ENCODE measurements around the gene MPZL1.
"Not testable (repeated sequence)": the region's sequence is repeated elsewhere in the genome, so short reads cannot be mapped to it uniquely, and the experiment has no call there.

The MPZL1 gene

GRCh38 chr1:167805041-167805556 lies 83.3 kb downstream of the MPZL1 start:
- no peak for DNase-seq (ENCODE audit: extremely low read depth in 1 of 2, low read depth in 1 of 2)

GRCh38 chr1:167806235-167806634 lies 84.5 kb downstream of the MPZL1 start:
- DNase-seq (ENCODE audit: extremely low read depth in 1 of 2, low read depth in 1 of 2), result not testable (repeated sequence)

GRCh38 chr1:167806676-167807075 lies 84.9 kb downstream of the MPZL1 start:
- DNase-seq (ENCODE audit: extremely low read depth in 1 of 2, low read depth in 1 of 2), result not testable (repeated sequence)

GRCh38 chr1:167808104-167808503 lies 86.3 kb downstream of the MPZL1 start:
- no peak for DNase-seq (ENCODE audit: extremely low read depth in 1 of 2, low read depth in 1 of 2)

GRCh38 chr1:167808690-167809089 lies 86.9 kb downstream of the MPZL1 start:
- no peak for DNase-seq (ENCODE audit: extremely low read depth in 1 of 2, low read depth in 1 of 2)

- DNase-seq (ENCODE audit: extremely low read depth in 1 of 2, low read depth in 1 of 2), result no peak
Measured at GRCh38 chr1:167812972-167813371, 91.2 kb downstream of the MPZL1 start.

- no peak for DNase-seq (ENCODE audit: extremely low read depth in 1 of 2, low read depth in 1 of 2)
Measured at GRCh38 chr1:167815650-167816049, 93.9 kb downstream of the MPZL1 start.

GRCh38 chr1:167819849-167820683 lies 98.3 kb downstream of the MPZL1 start:
- DNase-seq (ENCODE audit: extremely low read depth in 1 of 2, low read depth in 1 of 2), result no peak

- no peak for DNase-seq (ENCODE audit: extremely low read depth in 1 of 2, low read depth in 1 of 2)
Measured at GRCh38 chr1:167820684-167821355, 99.0 kb downstream of the MPZL1 start.

- no peak for DNase-seq (ENCODE audit: extremely low read depth in 1 of 2, low read depth in 1 of 2)
Measured at GRCh38 chr1:167821356-167821685, 99.5 kb downstream of the MPZL1 start.

GRCh38 chr1:167821969-167822685 lies 100.3 kb downstream of the MPZL1 start:
- DNase-seq (ENCODE audit: extremely low read depth in 1 of 2, low read depth in 1 of 2), result no peak

GRCh38 chr1:167824163-167824794 lies 102.5 kb downstream of the MPZL1 start:
- no peak for DNase-seq (ENCODE audit: extremely low read depth in 1 of 2, low read depth in 1 of 2)

- DNase-seq (ENCODE audit: extremely low read depth in 1 of 2, low read depth in 1 of 2), result no peak
Measured at GRCh38 chr1:167825419-167826079, 103.8 kb downstream of the MPZL1 start.

- DNase-seq (ENCODE audit: extremely low read depth in 1 of 2, low read depth in 1 of 2), result no peak
Measured at GRCh38 chr1:167826127-167826526, 104.3 kb downstream of the MPZL1 start.

- no peak for DNase-seq (ENCODE audit: extremely low read depth in 1 of 2, low read depth in 1 of 2)
Measured at GRCh38 chr1:167829868-167830267, 108.1 kb downstream of the MPZL1 start.

GRCh38 chr1:167830668-167831067 lies 108.9 kb downstream of the MPZL1 start:
- DNase-seq (ENCODE audit: extremely low read depth in 1 of 2, low read depth in 1 of 2), result not testable (repeated sequence)

- no peak for DNase-seq (ENCODE audit: extremely low read depth in 1 of 2, low read depth in 1 of 2)
Measured at GRCh38 chr1:167832693-167833092, 110.9 kb downstream of the MPZL1 start.

GRCh38 chr1:167833904-167834303 lies 112.1 kb downstream of the MPZL1 start:
- DNase-seq (ENCODE audit: extremely low read depth in 1 of 2, low read depth in 1 of 2), result no peak

- DNase-seq (ENCODE audit: extremely low read depth in 1 of 2, low read depth in 1 of 2), result no peak
Measured at GRCh38 chr1:167836197-167836596, 114.4 kb downstream of the MPZL1 start.

- DNase-seq (ENCODE audit: extremely low read depth in 1 of 2, low read depth in 1 of 2), result no peak
Measured at GRCh38 chr1:167837326-167837725, 115.5 kb downstream of the MPZL1 start.

Measured in stimulated activated CD8-positive, alpha-beta memory T cell treated with anti-CD3 and anti-CD28 coated beads, Interleukin-7, amount 100 ng/mL, for 48 hours (primary cell).